ENCODE results near the gene ZNF12. TPM values are rescaled to one million over a fixed set of nuclear protein-coding genes. Genes with fewer than 3 reads are reported as not detected.
"Not testable (repeated sequence)": the region's sequence is repeated elsewhere in the genome, so short reads cannot be mapped to it uniquely, and the experiment has no call there.

The ZNF12 gene
- total RNA-seq, 1 donor from 2014 or later, result 36.6 TPM

GRCh38 chr7:6725003-6725402 is 18.3 kb upstream of the ZNF12 start:
- H4K20me1 ChIP-seq (ENCODE audit: low read depth), result no peaks in the 10 kb centered on the region
- H3K9me3 Mint-ChIP-seq, result peaks cover 7% of the 10 kb centered on the region
- no peak overlapping the region for H3K27ac ChIP-seq
- H3K27me3 Mint-ChIP-seq (ENCODE audit: insufficient read depth, low read depth), result peaks cover 6% of the 10 kb centered on the region
- H3K36me3 ChIP-seq, result no peaks in the 10 kb centered on the region
- H3K4me1 Mint-ChIP-seq, result peaks cover 4% of the 10 kb centered on the region
- H3K27ac Mint-ChIP-seq, result no peak overlapping the region
- H2AFZ ChIP-seq (replicated peaks), result no peak overlapping the region
- no peaks in the 10 kb centered on the region for H3K27me3 ChIP-seq
- H3K4me3 ChIP-seq, result no peak overlapping the region
- TF ChIP-seq CTCF (IDR thresholded peaks at IDR 0.05) (no peak), EZH2phosphoT487 (IDR thresholded peaks at IDR 0.05) (no peak), EZH2 (IDR thresholded peaks at IDR 0.05) (no peak)
- H3F3A ChIP-seq (ENCODE audit: low read depth), result no peaks in the 10 kb centered on the region
- peaks cover 2% of the 10 kb centered on the region for H3K36me3 Mint-ChIP-seq
- H3K9me3 ChIP-seq (ENCODE audit: low read depth), result no peaks in the 10 kb centered on the region
- no peak overlapping the region for H3K4me2 ChIP-seq
- H3K79me2 ChIP-seq (ENCODE audit: low read depth), result peaks cover 4% of the 10 kb centered on the region
- no peak for DNase-seq (ENCODE audit: low spot score)
- H3K4me3 Mint-ChIP-seq, result no peak overlapping the region
- no peak overlapping the region for H3K9ac ChIP-seq
- no peaks in the 10 kb centered on the region for H3K4me1 ChIP-seq

- H4K20me1 ChIP-seq (ENCODE audit: low read depth); H3F3A ChIP-seq (ENCODE audit: low read depth); H3K27me3 Mint-ChIP-seq (ENCODE audit: insufficient read depth, low read depth); H3K4me3 Mint-ChIP-seq; H3K4me3 ChIP-seq; H3K27me3 ChIP-seq; H3K79me2 ChIP-seq (ENCODE audit: low read depth); H3K27ac ChIP-seq; H3K4me2 ChIP-seq; H3K4me1 Mint-ChIP-seq; H3K9me3 Mint-ChIP-seq; DNase-seq (ENCODE audit: low spot score); H3K36me3 ChIP-seq; H3K27ac Mint-ChIP-seq; H2AFZ ChIP-seq (replicated peaks); H3K9ac ChIP-seq; H3K36me3 Mint-ChIP-seq; H3K9me3 ChIP-seq (ENCODE audit: low read depth); H3K4me1 ChIP-seq: not testable (repeated sequence)
These were observed 17.6 kb upstream of the ZNF12 start for GRCh38 chr7:6724351-6724750.

- no peaks in the 10 kb centered on the region for H4K20me1 ChIP-seq (ENCODE audit: low read depth)
- H3F3A ChIP-seq (ENCODE audit: low read depth), result no peaks in the 10 kb centered on the region
- no peak overlapping the region for H3K4me3 Mint-ChIP-seq
- no peak overlapping the region for H3K27ac Mint-ChIP-seq
- TF ChIP-seq EZH2 (IDR thresholded peaks at IDR 0.05) (no peak), CTCF (IDR thresholded peaks at IDR 0.05) (peak; percentile 42)
- H3K27me3 Mint-ChIP-seq (ENCODE audit: insufficient read depth, low read depth), result peaks cover 7% of the 10 kb centered on the region
- H2AFZ ChIP-seq (replicated peaks), result no peak overlapping the region
- no peaks in the 10 kb centered on the region for H3K36me3 Mint-ChIP-seq
- no peak overlapping the region for H3K4me2 ChIP-seq
- no peak overlapping the region for H3K27ac ChIP-seq
- H3K79me2 ChIP-seq (ENCODE audit: low read depth), result no peaks in the 10 kb centered on the region
- no peaks in the 10 kb centered on the region for H3K36me3 ChIP-seq
- H3K9ac ChIP-seq, result no peak overlapping the region
- H3K9me3 ChIP-seq (ENCODE audit: low read depth), result no peaks in the 10 kb centered on the region
- H3K4me1 ChIP-seq, result no peaks in the 10 kb centered on the region
- H3K4me3 ChIP-seq, result no peak overlapping the region
- DNase-seq (ENCODE audit: low spot score), result peak; percentile 6
- H3K27me3 ChIP-seq, result no peaks in the 10 kb centered on the region
- H3K4me1 Mint-ChIP-seq, result no peaks in the 10 kb centered on the region
- peaks cover 8% of the 10 kb centered on the region for H3K9me3 Mint-ChIP-seq
These were observed 11.4 kb upstream of the ZNF12 start for GRCh38 chr7:6718124-6718523.

- H3K27ac ChIP-seq; H3K4me3 ChIP-seq; H3K4me2 ChIP-seq; H3K4me3 Mint-ChIP-seq; H3K9me3 ChIP-seq (ENCODE audit: low read depth); H3K4me1 Mint-ChIP-seq; H2AFZ ChIP-seq (replicated peaks); H3K9ac ChIP-seq; H3F3A ChIP-seq (ENCODE audit: low read depth); H3K4me1 ChIP-seq; H3K27me3 ChIP-seq; H4K20me1 ChIP-seq (ENCODE audit: low read depth); H3K27ac Mint-ChIP-seq; H3K79me2 ChIP-seq (ENCODE audit: low read depth); H3K36me3 Mint-ChIP-seq; H3K27me3 Mint-ChIP-seq (ENCODE audit: insufficient read depth, low read depth); DNase-seq (ENCODE audit: low spot score); H3K36me3 ChIP-seq; H3K9me3 Mint-ChIP-seq: not testable (repeated sequence)
These were observed 9.2 kb upstream of the ZNF12 start for GRCh38 chr7:6715898-6716297.
